ENCODE measurements around the gene CEP55.

CEP55 gene

DNA sequence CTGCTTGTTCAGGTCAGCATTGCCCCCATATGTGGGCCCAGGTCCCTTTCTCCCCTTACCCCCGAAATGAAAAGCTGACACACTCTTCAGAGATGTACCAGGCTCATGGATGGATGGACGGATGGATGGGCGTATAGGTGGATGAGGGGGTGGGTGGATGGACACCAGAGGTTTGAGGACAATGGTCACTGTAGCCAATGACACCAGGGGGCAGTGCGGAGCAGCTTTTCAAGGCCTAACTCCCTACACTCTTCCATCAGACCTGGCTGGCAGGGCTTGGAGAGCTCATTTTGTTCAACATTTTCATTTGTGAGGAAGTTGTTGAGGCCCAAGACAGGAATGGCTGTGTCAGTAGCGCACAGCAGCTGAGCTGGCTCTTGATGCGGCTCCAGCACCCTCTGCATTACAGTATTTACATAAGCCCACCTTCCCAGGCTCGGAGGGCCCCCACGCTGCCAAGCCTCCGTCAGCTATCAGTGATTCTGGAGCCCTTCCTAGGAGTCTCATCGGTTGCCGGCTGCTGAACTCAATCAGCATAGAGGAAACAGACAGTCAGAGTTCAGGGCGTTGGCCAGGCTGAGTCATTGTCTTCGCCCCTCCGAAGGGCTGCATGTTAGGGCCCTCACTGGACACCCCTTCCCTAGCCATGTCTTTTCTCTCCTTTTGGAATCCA is 58.5 kb downstream of the CEP55 start:
- no peaks in the 10 kb centered on the region for H3K36me3 Mint-ChIP-seq (ENCODE audit: low read depth)
- no peaks in the 10 kb centered on the region for H3K9me3 Mint-ChIP-seq
- no peak overlapping the region for H3K4me3 Mint-ChIP-seq
- no peak overlapping the region for H3K27ac Mint-ChIP-seq
- H3K27me3 Mint-ChIP-seq, result peaks cover 11% of the 10 kb centered on the region
- H3K4me1 Mint-ChIP-seq (ENCODE audit: low read depth), result no peaks in the 10 kb centered on the region

DNA sequence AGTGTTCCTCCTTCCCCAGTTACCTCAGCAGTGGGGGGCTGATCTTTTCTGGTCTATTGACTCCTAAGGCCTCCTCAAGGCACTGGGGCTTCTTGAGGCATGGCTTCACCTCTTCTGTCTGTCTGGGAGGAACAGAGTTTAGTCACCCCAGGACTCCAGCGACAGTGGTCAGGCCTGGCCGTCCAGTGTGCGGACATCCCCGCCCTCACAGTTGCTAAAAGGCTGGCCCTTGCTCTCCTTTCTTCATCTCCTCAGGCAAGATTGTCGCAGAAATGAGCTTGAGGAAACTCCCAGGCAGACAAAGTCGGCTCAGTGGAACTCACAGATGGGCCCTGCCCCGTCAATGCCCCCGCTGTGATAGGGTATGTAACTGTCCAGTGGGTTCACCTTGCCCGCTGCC is 63.1 kb downstream of the CEP55 start:
- H3K36me3 Mint-ChIP-seq (ENCODE audit: low read depth), result no peaks in the 10 kb centered on the region
- no peaks in the 10 kb centered on the region for H3K4me1 Mint-ChIP-seq (ENCODE audit: low read depth)
- H3K27ac Mint-ChIP-seq, result no peak overlapping the region

DNA sequence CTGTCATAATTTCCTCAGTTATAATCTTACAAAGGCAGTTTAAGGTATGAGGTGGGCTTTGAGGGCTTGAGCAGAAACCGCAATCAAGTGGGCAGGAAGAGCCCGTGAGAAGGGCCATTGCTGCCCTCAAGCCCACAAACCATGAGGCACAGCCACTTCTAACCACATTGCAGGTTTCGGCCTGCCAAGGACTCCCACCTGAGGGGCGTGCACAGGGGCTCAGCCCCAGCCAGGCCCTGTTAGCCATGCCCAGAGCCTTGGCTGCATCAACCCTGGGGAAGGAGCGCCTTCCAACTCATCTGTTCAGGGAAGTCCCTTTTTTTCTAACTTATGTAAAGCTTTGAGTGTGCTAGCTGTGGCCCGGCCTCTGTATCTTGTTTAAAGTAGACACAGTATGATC is 64.1 kb downstream of the CEP55 start:
- H3K36me3 Mint-ChIP-seq (ENCODE audit: low read depth), result no peaks in the 10 kb centered on the region
- H3K27ac Mint-ChIP-seq, result no peak overlapping the region
- H3K27me3 Mint-ChIP-seq, result peaks cover 24% of the 10 kb centered on the region
- H3K4me1 Mint-ChIP-seq (ENCODE audit: low read depth), result no peaks in the 10 kb centered on the region
- H3K4me3 Mint-ChIP-seq, result no peak overlapping the region
- no peaks in the 10 kb centered on the region for H3K9me3 Mint-ChIP-seq

More for the DNA sequence above, 63.1 kb downstream of the CEP55 start:
- Mint-ChIP-seq H3K27me3 (peaks cover 18% of the 10 kb centered on the region), H3K4me3 (no peak overlapping the region), H3K9me3 (no peaks in the 10 kb centered on the region)

DNA sequence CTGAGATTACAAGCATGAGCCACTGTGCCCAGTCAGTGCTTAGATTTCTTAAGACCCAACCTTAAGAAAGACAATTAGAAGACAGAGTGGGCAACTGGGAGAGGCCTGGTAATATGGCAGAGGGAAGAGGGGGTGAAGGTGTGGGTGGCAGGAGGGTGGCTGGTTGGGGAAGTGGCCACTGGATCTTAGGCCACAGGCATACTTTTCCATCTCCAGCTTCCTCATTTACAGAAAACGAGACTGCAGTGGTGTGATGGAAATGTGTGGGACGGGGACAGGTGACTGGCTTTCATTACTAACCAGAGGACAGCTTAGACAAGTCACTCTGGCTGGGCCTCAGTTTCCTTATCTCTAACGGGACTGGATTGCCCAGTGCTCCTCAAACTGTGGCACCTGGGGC is 69.0 kb downstream of the CEP55 start:
- no peaks in the 10 kb centered on the region for H3K4me1 Mint-ChIP-seq (ENCODE audit: low read depth)
- peaks cover 59% of the 10 kb centered on the region for H3K27me3 Mint-ChIP-seq
- no peak overlapping the region for H3K27ac Mint-ChIP-seq
- no peaks in the 10 kb centered on the region for H3K9me3 Mint-ChIP-seq
- no peak overlapping the region for H3K4me3 Mint-ChIP-seq
- no peaks in the 10 kb centered on the region for H3K36me3 Mint-ChIP-seq (ENCODE audit: low read depth)

DNA sequence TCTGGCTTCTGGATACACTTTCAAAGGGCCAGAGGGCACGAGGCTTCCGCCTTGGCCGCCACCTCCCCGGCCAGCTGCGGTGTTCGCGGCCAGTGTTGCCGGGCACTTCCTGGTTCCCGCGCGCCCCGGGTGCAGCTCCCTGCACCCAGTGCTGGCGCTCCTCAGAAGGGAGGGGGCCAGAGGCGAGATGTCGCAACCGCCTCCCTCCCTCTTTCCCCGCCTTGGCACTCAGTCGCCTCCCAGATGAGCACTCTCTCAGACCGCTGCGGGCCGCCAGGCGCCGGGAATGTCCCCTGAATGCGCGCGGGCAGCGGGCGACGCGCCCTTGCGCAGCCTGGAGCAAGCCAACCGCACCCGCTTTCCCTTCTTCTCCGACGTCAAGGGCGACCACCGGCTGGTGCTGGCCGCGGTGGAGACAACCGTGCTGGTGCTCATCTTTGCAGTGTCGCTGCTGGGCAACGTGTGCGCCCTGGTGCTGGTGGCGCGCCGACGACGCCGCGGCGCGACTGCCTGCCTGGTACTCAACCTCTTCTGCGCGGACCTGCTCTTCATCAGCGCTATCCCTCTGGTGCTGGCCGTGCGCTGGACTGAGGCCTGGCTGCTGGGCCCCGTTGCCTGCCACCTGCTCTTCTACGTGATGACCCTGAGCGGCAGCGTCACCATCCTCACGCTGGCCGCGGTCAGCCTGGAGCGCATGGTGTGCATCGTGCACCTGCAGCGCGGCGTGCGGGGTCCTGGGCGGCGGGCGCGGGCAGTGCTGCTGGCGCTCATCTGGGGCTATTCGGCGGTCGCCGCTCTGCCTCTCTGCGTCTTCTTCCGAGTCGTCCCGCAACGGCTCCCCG is 70.2 kb downstream of the CEP55 start, which contains the start of gene FFAR4:
Gene FFAR4, plus strand, starts transcription at position 231 of the 842 bp plus-strand sequence. Its CDS starts 56 bp downstream, at position 287.
- H3K4me1 Mint-ChIP-seq (ENCODE audit: low read depth), result no peaks in the 10 kb centered on the region
- no peaks in the 10 kb centered on the region for H3K9me3 Mint-ChIP-seq
- H3K36me3 Mint-ChIP-seq (ENCODE audit: low read depth), result no peaks in the 10 kb centered on the region
- no peak within 1 kb of the TSS for H3K4me3 Mint-ChIP-seq
- H3K27me3 Mint-ChIP-seq, result peaks cover 55% of the 10 kb centered on the region
- H3K27ac Mint-ChIP-seq, result no peak within 1 kb of the TSS

DNA sequence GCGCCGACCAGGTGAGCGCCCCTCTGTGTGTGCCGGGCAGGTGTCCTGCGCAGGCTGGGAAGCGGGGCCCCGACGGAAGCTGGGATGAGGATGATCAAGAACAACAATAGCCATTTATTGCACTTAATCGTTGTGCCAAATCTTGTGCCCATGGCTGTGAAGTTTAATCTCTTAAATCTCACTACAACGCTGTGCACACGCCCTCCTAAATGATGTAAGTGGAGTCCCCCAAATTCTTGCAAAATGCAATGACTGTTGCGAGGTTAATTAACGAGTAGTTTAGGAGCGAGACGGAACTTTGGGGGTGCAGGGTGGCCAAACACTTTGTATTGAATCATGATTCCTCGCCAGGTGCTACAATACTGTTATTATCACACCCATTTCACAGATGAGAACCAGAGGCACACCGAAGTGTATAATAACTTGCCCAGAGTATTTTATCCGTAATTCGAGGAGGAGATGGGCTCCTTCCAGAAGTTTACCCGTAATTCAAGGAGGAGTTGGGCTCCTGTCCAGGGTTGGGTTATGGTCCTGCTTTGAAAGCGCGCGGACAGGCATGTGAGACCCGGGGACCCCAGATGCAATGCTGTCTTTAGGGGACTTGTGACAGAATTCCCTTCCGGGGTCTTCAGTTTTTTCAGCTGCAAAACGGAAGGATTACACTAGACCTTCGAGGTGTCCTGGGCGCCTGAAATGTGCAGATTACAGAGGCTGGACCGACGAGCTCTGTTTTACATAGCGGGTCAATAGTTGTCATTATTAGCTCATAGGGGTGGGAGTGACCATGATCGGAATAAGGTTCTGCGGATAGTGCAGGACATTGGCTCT is 71.1 kb downstream of the CEP55 start:
- no peaks in the 10 kb centered on the region for H3K36me3 Mint-ChIP-seq (ENCODE audit: low read depth)
- no peaks in the 10 kb centered on the region for H3K9me3 Mint-ChIP-seq
- peaks cover 61% of the 10 kb centered on the region for H3K27me3 Mint-ChIP-seq
- no peak overlapping the region for H3K27ac Mint-ChIP-seq
- H3K4me1 Mint-ChIP-seq (ENCODE audit: low read depth), result no peaks in the 10 kb centered on the region
- H3K4me3 Mint-ChIP-seq, result no peak overlapping the region

DNA sequence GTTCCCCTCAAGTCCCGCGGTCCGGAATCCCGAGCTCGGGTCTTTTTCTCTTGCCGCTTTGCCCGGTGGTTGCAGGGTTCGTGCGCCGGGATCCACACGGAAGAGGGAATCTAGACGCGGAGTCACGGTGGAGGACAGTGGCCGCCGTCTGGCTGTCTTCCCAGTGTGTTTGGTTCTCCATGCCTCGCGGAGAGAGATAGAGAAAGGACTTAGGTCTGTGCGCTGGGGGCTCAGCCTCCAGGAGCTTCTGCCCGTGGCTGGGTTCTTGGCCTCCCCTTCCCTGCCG is 71.6 kb downstream of the CEP55 start:
- H3K4me1 Mint-ChIP-seq (ENCODE audit: low read depth), result no peaks in the 10 kb centered on the region
- no peaks in the 10 kb centered on the region for H3K9me3 Mint-ChIP-seq
- H3K27me3 Mint-ChIP-seq, result peaks cover 67% of the 10 kb centered on the region
- no peak overlapping the region for H3K27ac Mint-ChIP-seq
- H3K36me3 Mint-ChIP-seq (ENCODE audit: low read depth), result no peaks in the 10 kb centered on the region
- no peak overlapping the region for H3K4me3 Mint-ChIP-seq

DNA sequence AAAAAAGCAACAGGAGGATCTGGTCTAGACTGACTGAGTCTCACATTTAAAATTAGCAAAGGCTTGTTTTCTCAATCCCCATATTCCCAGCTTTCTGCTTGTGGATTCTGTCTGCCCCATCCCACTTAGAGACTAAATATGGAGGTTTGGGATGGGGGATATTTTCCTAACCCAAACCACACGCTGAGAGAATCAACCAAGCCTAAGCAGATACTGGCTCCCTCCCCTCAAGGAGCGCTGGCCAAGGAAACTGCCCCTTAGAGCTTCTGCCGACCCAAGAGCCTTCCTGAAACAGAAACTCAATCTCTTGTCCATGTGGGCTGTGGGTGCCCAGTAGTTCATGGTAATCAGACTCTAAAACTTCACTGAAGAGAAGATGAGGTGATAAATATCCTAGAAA is 74.0 kb downstream of the CEP55 start:
- Mint-ChIP-seq H3K27me3 (peaks cover 71% of the 10 kb centered on the region), H3K4me3 (no peak overlapping the region), H3K36me3 (ENCODE audit: low read depth) (no peaks in the 10 kb centered on the region), H3K27ac (no peak overlapping the region), H3K9me3 (no peaks in the 10 kb centered on the region), H3K4me1 (ENCODE audit: low read depth) (peaks cover 4% of the 10 kb centered on the region)

DNA sequence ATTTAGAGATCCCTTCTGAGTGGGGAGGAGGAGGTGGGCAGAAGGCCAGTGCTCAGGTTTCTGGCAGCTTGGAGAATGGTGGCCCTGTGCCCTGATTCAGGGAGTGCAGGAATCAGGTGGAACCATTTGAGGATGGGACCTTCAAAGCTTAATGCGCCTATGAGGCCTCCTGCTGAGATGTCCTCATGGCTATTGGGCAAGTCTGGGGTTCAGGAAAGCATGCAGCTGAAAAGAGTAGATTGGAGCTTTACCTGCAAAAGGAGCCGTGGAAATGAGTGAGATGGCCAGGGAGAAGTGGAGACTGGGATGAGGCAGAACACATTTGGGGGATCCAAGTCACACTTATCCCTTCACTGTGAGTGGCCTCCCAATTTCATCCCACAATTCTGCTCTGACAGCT is 76.2 kb downstream of the CEP55 start:
- peaks cover 56% of the 10 kb centered on the region for H3K27me3 Mint-ChIP-seq
- H3K36me3 Mint-ChIP-seq (ENCODE audit: low read depth), result no peaks in the 10 kb centered on the region
- H3K4me3 Mint-ChIP-seq, result no peak overlapping the region
- peaks cover 4% of the 10 kb centered on the region for H3K4me1 Mint-ChIP-seq (ENCODE audit: low read depth)
- no peaks in the 10 kb centered on the region for H3K9me3 Mint-ChIP-seq
- H3K27ac Mint-ChIP-seq, result no peak overlapping the region

DNA sequence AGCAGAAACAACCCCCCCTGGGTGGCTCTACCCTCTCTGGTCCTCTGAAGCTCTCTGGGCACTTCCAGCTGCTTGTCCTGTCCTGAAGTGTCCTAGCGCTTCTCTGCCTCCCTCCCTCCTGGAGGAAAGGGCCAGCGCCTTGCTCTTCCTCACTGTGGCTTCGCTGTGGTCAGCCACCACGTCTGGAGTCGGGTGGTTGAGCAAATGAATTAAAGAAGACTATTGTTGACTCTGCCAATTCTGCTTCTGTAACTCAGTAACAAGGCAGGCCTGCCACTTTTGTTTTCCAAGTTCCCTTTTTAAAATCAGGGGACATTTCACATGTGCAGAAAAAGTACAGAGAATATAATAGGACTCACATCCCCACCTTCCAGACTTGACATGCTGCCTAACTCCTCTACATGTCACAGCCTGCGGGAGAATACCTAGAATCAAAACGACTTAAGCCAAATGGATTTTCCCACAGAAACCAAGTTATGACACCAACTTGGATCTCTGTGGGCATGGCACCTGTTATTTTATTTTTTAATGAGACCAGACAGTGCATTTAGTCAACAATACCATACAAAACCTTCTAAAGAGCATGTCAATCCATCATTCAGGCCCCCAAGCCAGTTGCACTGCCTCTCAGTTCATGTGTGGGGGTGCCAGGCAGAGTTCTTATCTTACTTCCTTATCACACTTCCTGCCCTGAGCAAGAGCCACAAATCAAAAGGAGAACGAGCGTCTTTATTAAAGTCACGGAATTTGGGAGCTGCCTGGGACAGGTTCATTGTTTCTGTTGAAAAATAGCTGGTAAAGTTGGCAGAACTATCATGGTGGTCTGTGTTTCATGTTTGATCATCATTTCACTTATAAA is 76.9 kb downstream of the CEP55 start:
- no peaks in the 10 kb centered on the region for H3K9me3 Mint-ChIP-seq
- H3K27ac Mint-ChIP-seq, result no peak overlapping the region
- no peaks in the 10 kb centered on the region for H3K36me3 Mint-ChIP-seq (ENCODE audit: low read depth)
- H3K4me3 Mint-ChIP-seq, result no peak overlapping the region
- H3K4me1 Mint-ChIP-seq (ENCODE audit: low read depth), result peaks cover 4% of the 10 kb centered on the region
- H3K27me3 Mint-ChIP-seq, result peaks cover 53% of the 10 kb centered on the region

DNA sequence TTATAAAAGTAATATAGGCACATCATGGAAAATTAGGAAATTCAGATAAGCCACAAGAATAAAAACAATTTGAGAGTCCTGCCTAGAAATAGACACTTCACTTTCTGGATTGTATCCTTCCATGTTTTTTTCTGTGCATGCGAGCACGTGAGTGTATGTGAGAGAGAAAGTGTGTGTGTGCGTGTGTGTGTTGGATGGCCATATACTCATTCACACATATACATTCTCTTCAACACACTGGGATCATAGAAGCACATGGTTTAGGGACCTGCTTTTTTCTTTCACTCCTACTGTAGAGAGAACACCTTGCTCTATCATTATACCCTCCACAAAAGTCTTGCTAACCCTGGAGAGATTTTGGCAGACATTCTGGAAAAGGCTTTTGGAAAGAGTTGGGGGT is 77.5 kb downstream of the CEP55 start:
- no peak overlapping the region for H3K4me3 Mint-ChIP-seq
- no peaks in the 10 kb centered on the region for H3K9me3 Mint-ChIP-seq
- peaks cover 49% of the 10 kb centered on the region for H3K27me3 Mint-ChIP-seq
- H3K4me1 Mint-ChIP-seq (ENCODE audit: low read depth), result peaks cover 4% of the 10 kb centered on the region
- H3K36me3 Mint-ChIP-seq (ENCODE audit: low read depth), result no peaks in the 10 kb centered on the region
- no peak overlapping the region for H3K27ac Mint-ChIP-seq

DNA sequence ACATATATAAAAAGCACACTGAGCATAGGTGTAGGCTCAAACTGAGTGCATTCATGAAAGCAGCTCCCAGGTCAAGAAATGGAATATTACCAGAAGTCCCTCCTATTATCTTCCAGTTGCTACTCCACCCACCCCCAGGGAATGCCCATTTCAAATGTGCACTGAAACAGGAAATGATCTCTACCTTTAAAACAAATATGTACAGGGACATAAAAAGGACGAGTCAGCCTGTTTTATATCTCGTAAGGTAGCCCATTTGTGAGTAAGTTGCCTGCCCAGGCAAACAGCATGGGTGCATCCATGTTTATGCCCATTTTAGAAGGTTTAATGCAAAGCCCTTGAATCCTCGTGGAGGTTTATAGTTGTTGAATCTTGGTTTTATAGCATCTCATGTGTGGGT is 80.5 kb downstream of the CEP55 start:
- H3K4me1 Mint-ChIP-seq (ENCODE audit: low read depth), result peaks cover 4% of the 10 kb centered on the region
- no peaks in the 10 kb centered on the region for H3K36me3 Mint-ChIP-seq (ENCODE audit: low read depth)
- H3K27me3 Mint-ChIP-seq, result peaks cover 38% of the 10 kb centered on the region
- no peak overlapping the region for H3K4me3 Mint-ChIP-seq
- H3K27ac Mint-ChIP-seq, result no peak overlapping the region
- peaks cover 6% of the 10 kb centered on the region for H3K9me3 Mint-ChIP-seq

DNA sequence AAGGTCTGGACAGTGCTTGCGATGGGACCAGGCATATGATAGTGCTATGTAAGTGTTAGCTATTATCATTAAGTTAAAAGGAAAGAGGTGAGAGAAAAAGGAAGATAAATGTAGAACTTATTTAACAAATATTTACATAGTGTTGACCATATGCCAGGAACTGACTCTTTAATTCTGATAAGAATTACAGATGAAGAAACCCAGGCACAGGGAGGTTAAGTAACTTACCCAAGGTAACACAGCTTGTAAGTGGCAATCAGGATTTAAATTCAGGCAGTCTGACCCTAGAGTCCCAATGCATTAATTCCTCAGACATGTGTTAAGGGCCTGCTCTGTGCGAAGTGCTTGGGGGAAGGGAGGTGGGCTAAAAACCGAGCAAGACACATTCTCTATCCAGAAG is 81.2 kb downstream of the CEP55 start:
- Mint-ChIP-seq H3K36me3 (ENCODE audit: low read depth) (no peaks in the 10 kb centered on the region), H3K4me1 (ENCODE audit: low read depth) (peaks cover 4% of the 10 kb centered on the region), H3K27ac (no peak overlapping the region), H3K4me3 (no peak overlapping the region), H3K9me3 (peaks cover 6% of the 10 kb centered on the region), H3K27me3 (peaks cover 33% of the 10 kb centered on the region)
